HepG2 (cell line): Measurements from ENCODE around the gene YIPF4. TPM values are rescaled to one million over a fixed set of nuclear protein-coding genes. Genes with fewer than 3 reads are reported as not detected.
A peak's percentile ranks its signal among the peaks of the same experiment; 100 is the strongest.

Experiments
- KDM1A ChIP-seq: IDR thresholded peaks from 2 replicates; pipeline ENCODE4 v1.6.1; 2016; ENCODE audit warnings: missing compliant biosample characterization
- SMAD9 ChIP-seq: sonication (generic); formaldehyde crosslinking; IDR thresholded peaks from 2 replicates; pipeline ENCODE4 v1.5.1; 2020; ENCODE audit warnings: mild to moderate bottlenecking, missing genetic modification reagents
- THRA ChIP-seq: sonication (generic); formaldehyde crosslinking; IDR thresholded peaks from 2 replicates; pipeline ENCODE4 v1.4.0; 2020; ENCODE audit warnings: missing genetic modification reagents, borderline replicate concordance
- ZBTB43 ChIP-seq: sonication (generic); formaldehyde crosslinking; conservative IDR thresholded peaks from 2 replicates; pipeline ENCODE4 v1.4.0; 2020; ENCODE audit warnings: missing genetic modification reagents
- ZFP91 ChIP-seq: sonication (generic); formaldehyde crosslinking; IDR thresholded peaks from 2 replicates; pipeline ENCODE4 v1.9.0; 2022; ENCODE audit warnings: missing genetic modification reagents, mild to moderate bottlenecking, borderline replicate concordance
- ZNF367 ChIP-seq: sonication (generic); formaldehyde crosslinking; IDR thresholded peaks from 2 replicates; pipeline ENCODE4 v1.4.0; 2020; ENCODE audit warnings: missing genetic modification reagents, borderline replicate concordance
- ZNF691 ChIP-seq: sonication (generic); formaldehyde crosslinking; IDR thresholded peaks from 2 replicates; pipeline ENCODE4 v1.4.0; 2020; ENCODE audit warnings: missing genetic modification reagents, low read depth, mild to moderate bottlenecking, borderline replicate concordance
- ZNF713 ChIP-seq: sonication (generic); formaldehyde crosslinking; IDR thresholded peaks from 2 replicates; pipeline ENCODE4 v1.4.0; 2020; ENCODE audit warnings: mild to moderate bottlenecking, missing genetic modification reagents
- polyA plus RNA-seq, 8 experiments: library from polyadenylated mRNA; depleted of rRNA in 3 of 8; stranded (reverse) in 7 of 8; unstranded in 1 of 8; fragments of >200 nt; fragmentation: Illumina TruSeq in 4 of 8; extraction: Trizol in 4 of 8; gene quantifications; 2 replicates each; pipeline versions ENCODE4 v1.2.1 to v1.2.3, GENCODE V29; 2011 to 2016; ENCODE audit warnings: low read depth in 4 of 8, missing spikeins in 1 of 8, mixed read lengths in 1 of 8; ENCODE audit not compliant: insufficient read depth in 1 of 8
- total RNA-seq, 5 experiments: library from RNA; depleted of rRNA; stranded (reverse); fragments of >200 nt; fragmentation: Illumina TruSeq; extraction: Trizol; gene quantifications; 2 replicates each; pipeline ENCODE4 v1.2.3, GENCODE V29; 2016; ENCODE audit warnings: low read depth in 1 of 5
- TF ChIP-seq, protein P1 (sequence below): sonication (generic); formaldehyde crosslinking; IDR thresholded peaks from 2 replicates; pipeline ENCODE4 v1.4.0; 2020; ENCODE audit warnings: missing genetic modification reagents, borderline replicate concordance
- TF ChIP-seq, protein P2 (sequence below): sonication (generic); formaldehyde crosslinking; IDR thresholded peaks from 2 replicates; pipeline ENCODE4 v1.4.0; 2020; ENCODE audit warnings: missing genetic modification reagents
- TF ChIP-seq, protein P3 (sequence below): IDR thresholded peaks from 2 replicates; pipeline ENCODE4 v1.6.1; 2016; ENCODE audit warnings: low read depth, borderline replicate concordance
- TF ChIP-seq, protein P4 (sequence below): sonication (generic); formaldehyde crosslinking; IDR thresholded peaks from 2 replicates; pipeline ENCODE4 v1.4.0; 2020; ENCODE audit warnings: missing genetic modification reagents

Gene YIPF4
- total and polyA plus RNA-seq, 2 of the 13 experiments (the other 11 are each of a cell fraction or from before 2014, with no cell fraction given), result 19.0 to 43.9 TPM

- TF ChIP-seq, protein P1, sequence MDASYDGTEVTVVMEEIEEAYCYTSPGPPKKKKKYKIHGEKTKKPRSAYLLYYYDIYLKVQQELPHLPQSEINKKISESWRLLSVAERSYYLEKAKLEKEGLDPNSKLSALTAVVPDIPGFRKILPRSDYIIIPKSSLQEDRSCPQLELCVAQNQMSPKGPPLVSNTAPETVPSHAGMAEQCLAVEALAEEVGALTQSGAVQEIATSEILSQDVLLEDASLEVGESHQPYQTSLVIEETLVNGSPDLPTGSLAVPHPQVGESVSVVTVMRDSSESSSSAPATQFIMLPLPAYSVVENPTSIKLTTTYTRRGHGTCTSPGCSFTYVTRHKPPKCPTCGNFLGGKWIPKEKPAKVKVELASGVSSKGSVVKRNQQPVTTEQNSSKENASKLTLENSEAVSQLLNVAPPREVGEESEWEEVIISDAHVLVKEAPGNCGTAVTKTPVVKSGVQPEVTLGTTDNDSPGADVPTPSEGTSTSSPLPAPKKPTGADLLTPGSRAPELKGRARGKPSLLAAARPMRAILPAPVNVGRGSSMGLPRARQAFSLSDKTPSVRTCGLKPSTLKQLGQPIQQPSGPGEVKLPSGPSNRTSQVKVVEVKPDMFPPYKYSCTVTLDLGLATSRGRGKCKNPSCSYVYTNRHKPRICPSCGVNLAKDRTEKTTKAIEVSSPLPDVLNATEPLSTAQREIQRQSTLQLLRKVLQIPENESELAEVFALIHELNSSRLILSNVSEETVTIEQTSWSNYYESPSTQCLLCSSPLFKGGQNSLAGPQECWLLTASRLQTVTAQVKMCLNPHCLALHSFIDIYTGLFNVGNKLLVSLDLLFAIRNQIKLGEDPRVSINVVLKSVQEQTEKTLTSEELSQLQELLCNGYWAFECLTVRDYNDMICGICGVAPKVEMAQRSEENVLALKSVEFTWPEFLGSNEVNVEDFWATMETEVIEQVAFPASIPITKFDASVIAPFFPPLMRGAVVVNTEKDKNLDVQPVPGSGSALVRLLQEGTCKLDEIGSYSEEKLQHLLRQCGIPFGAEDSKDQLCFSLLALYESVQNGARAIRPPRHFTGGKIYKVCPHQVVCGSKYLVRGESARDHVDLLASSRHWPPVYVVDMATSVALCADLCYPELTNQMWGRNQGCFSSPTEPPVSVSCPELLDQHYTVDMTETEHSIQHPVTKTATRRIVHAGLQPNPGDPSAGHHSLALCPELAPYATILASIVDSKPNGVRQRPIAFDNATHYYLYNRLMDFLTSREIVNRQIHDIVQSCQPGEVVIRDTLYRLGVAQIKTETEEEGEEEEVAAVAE (CRISPR knock-in tag), result 0 out of 2 replicates have a peak, but pooled peaks have one; percentile 26
- TF ChIP-seq ZNF691 (CRISPR knock-in tag) (no peak), ZBTB43 (CRISPR knock-in tag) (peak; percentile 57; the same call in 1 of the 2 replicates), SMAD9 (CRISPR knock-in tag) (no peak), THRA (peak; percentile 45; the same call in 1 of the 2 replicates), ZFP91 (CRISPR knock-in tag) (no peak), ZNF713 (no peak), ZNF367 (CRISPR knock-in tag) (no peak), KDM1A (CRISPR knock-in tag) (no peak)
- TF ChIP-seq, protein P2, sequence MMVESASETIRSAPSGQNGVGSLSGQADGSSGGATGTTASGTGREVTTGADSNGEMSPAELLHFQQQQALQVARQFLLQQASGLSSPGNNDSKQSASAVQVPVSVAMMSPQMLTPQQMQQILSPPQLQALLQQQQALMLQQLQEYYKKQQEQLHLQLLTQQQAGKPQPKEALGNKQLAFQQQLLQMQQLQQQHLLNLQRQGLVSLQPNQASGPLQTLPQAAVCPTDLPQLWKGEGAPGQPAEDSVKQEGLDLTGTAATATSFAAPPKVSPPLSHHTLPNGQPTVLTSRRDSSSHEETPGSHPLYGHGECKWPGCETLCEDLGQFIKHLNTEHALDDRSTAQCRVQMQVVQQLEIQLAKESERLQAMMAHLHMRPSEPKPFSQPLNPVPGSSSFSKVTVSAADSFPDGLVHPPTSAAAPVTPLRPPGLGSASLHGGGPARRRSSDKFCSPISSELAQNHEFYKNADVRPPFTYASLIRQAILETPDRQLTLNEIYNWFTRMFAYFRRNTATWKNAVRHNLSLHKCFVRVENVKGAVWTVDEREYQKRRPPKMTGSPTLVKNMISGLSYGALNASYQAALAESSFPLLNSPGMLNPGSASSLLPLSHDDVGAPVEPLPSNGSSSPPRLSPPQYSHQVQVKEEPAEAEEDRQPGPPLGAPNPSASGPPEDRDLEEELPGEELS (CRISPR knock-in tag), result 0 out of 2 replicates have a peak, but pooled peaks have one; percentile 28
- TF ChIP-seq, protein P3, sequence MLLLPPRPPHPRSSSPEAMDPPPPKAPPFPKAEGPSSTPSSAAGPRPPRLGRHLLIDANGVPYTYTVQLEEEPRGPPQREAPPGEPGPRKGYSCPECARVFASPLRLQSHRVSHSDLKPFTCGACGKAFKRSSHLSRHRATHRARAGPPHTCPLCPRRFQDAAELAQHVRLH (CRISPR knock-in tag), result no peak
- TF ChIP-seq, protein P4, sequence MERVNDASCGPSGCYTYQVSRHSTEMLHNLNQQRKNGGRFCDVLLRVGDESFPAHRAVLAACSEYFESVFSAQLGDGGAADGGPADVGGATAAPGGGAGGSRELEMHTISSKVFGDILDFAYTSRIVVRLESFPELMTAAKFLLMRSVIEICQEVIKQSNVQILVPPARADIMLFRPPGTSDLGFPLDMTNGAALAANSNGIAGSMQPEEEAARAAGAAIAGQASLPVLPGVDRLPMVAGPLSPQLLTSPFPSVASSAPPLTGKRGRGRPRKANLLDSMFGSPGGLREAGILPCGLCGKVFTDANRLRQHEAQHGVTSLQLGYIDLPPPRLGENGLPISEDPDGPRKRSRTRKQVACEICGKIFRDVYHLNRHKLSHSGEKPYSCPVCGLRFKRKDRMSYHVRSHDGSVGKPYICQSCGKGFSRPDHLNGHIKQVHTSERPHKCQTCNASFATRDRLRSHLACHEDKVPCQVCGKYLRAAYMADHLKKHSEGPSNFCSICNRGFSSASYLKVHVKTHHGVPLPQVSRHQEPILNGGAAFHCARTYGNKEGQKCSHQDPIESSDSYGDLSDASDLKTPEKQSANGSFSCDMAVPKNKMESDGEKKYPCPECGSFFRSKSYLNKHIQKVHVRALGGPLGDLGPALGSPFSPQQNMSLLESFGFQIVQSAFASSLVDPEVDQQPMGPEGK (CRISPR knock-in tag), result no peak
Measured at GRCh38 chr2:32289165-32289999, 11.7 kb downstream of the YIPF4 start (continued).
